Mesodermal cell (in vitro differentiated cells): ENCODE data around the gene MAMDC4. TPM values are rescaled to one million over a fixed set of nuclear protein-coding genes. Genes with fewer than 3 reads are reported as not detected.
"Not testable (repeated sequence)": the region's sequence is repeated elsewhere in the genome, so short reads cannot be mapped to it uniquely, and the experiment has no call there.

ENCODE experiments used
- H3K27ac ChIP-seq: 2 replicates; pipeline ENCODE4 v1.7.0; 2013; ENCODE audit warnings: mild to moderate bottlenecking, low read depth, low read length, moderate library complexity; ENCODE audit not compliant: severe bottlenecking
- H3K36me3 ChIP-seq: 2 replicates; pipeline ENCODE4 v1.7.1; 2013; ENCODE audit warnings: mild to moderate bottlenecking, low read length, moderate library complexity; ENCODE audit not compliant: control insufficient read depth, insufficient read depth
- H3K4me1 ChIP-seq: one replicate; pipeline ENCODE4 v1.7.1; 2013; ENCODE audit warnings: mild to moderate bottlenecking, low read length; ENCODE audit not compliant: insufficient read depth, control insufficient read depth, poor library complexity, severe bottlenecking
- H3K4me3 ChIP-seq: 2 replicates; pipeline ENCODE4 v1.7.0; 2013; ENCODE audit warnings: low read length, control low read depth, mild to moderate bottlenecking; ENCODE audit not compliant: insufficient read depth, poor library complexity, severe bottlenecking; ENCODE audit errors: extremely low read depth
- H3K9me3 ChIP-seq: 2 replicates; pipeline ENCODE4 v1.7.1; 2013; ENCODE audit warnings: mild to moderate bottlenecking, low read length, moderate library complexity; ENCODE audit not compliant: control insufficient read depth
- WGBS, 2 experiments: methylation state at CpG; one replicate each; pipeline ENCODE4 v1.1.5; 2013; ENCODE audit warnings: missing lambda C conversion rate in 2 of 2; ENCODE audit not compliant: insufficient coverage in 2 of 2; 5-methylcytosine and 5-hydroxymethylcytosine counted together
- polyA plus RNA-seq, 2 experiments: library from polyadenylated mRNA; stranded (reverse); fragments of 50-300 nt; gene quantifications; one replicate each; pipeline ENCODE4 v1.2.3, GENCODE V29; 2013

The MAMDC4 gene
- polyA plus RNA-seq (2013, experiment 1 of 2), result 10.9 TPM
- 9.7 TPM for polyA plus RNA-seq (2013, experiment 2 of 2)

DNA sequence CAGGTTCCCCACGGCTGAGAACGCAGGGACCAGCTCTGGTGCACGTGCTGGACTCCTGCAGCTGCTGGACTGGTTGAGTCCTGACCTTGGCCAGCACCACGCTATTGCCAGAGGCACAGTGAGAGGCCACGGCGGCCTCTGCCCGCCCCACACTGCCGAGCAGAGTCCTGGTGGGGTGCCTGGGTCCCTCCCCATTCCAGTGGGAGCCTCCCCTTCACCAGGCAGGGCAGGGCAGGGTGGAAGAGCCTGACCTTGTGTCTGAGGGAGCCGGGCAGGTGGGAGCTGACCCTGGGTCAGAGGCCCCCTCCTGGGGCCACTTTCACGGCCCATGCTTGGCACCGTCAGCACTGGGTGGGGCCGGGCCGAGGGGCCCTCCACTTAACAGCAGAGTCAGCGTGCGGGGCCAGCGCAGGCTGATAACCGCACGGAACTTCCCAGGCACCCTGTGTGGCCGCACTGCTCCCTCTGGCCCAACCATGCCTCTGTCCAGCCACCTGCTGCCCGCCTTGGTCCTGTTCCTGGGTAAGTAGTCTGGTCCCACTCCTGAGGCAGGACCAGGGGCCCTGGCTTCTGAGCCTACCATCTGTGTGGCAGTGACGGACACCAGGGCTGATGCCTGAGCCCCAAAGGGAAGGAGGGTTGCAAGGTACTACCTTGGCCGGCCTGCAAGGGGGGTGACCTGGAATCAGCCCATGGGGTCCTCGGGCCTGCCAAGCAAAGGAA lies at the start of gene MAMDC4:
TSS of gene MAMDC4 (plus strand) at position 406 of the 723 bp plus-strand sequence. CDS start at position 477, 71 bp downstream.
- no peaks in the 10 kb centered on the region for H3K9me3 ChIP-seq
- H3K36me3 ChIP-seq, result peaks cover 30% of the 10 kb centered on the region
- H3K4me1 ChIP-seq, result peaks cover 8% of the 10 kb centered on the region
- no peak within 1 kb of the TSS for H3K4me3 ChIP-seq
- H3K27ac ChIP-seq, result no peak within 1 kb of the TSS
- WGBS, 2 experiments, result 94 to 95% methylated on average over 21 to 23 of the region's 23 CpGs

DNA sequence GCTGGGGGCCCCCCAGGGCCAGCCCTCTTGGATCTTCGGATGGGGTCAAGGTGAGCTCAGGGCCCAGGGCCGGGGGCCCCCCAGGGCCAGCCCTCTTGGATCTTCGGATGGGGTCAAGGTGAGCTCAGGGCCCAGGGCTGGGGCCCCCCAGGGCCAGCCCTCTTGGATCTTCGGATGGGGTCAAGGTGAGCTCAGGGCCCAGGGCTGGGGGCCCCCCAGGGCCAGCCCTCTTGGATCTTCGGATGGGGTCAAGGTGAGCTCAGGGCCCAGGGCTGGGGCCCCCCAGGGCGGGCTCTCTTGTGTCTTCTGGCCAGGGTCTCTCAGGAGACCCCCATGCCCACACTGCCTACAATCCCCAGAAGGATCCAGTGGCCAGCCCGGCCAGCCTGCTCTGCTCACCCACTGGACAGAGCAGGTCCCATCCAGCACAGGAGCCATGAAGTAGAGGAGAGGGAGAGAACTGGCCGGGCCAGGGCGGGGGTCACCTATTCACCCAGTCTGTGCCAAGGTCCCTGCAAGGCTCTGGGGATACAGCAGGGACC lies 49.1 kb upstream of the MAMDC4 start:
- not testable (repeated sequence) for H3K27ac ChIP-seq, H3K4me3 ChIP-seq, H3K36me3 ChIP-seq, H3K9me3 ChIP-seq
- 98 to 100% methylated on average over 2 to 4 of the region's 9 CpGs for WGBS, 2 experiments
- peaks cover 18% of the 10 kb centered on the region for H3K4me1 ChIP-seq

DNA sequence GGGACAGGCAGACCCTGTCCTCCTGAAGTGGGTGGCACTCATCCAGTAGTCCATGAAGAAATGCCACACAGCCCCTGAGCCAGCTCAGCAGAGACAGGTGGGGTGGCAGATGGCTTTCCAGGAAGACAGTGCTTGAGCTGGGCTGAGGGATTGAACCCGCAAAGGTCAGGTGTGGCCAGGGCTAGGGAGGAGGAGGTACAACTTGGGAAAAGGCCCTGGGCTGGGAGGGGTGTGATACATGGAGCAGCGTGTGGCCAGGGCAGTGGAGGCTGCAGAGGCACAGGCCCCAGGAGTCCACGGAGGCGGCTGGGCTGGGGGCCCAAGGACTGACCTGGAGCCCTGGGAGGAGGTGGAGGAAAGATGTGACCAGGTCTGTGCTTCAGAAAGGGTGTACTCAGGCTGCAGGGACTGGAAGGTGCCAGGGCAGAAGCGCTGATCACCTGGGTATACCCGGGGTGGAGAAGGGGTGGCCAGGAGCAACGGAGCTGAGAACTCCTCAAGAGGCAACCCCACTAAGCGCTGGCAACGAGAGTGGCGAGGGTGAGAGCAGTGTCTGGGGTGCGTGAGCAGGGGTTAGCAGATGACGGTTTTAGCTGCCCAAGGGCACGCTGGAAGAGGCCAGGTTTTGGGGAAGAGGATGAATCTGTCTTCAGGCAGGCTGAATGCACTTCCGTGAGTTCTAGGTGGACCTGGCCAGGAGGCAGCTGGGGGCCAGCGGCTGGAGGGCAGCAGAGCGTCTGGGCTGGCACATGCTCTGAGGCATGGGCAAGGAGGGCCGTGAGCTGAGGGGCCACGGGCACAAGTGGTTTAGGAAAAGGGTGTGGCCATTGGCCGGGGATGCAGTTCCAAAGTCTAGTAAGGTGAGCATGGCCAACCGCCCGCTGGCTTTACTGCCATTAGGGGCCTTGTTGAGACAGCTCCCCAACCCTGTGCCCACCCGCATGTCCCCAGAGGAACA lies 48.3 kb upstream of the MAMDC4 start:
- Histone ChIP-seq H3K4me3 (no peak overlapping the region), H3K4me1 (peaks cover 18% of the 10 kb centered on the region), H3K36me3 (peaks cover 9% of the 10 kb centered on the region), H3K9me3 (no peaks in the 10 kb centered on the region), H3K27ac (no peak overlapping the region)
- 93 to 94% methylated on average over 22 of the region's 22 CpGs for WGBS, 2 experiments

DNA sequence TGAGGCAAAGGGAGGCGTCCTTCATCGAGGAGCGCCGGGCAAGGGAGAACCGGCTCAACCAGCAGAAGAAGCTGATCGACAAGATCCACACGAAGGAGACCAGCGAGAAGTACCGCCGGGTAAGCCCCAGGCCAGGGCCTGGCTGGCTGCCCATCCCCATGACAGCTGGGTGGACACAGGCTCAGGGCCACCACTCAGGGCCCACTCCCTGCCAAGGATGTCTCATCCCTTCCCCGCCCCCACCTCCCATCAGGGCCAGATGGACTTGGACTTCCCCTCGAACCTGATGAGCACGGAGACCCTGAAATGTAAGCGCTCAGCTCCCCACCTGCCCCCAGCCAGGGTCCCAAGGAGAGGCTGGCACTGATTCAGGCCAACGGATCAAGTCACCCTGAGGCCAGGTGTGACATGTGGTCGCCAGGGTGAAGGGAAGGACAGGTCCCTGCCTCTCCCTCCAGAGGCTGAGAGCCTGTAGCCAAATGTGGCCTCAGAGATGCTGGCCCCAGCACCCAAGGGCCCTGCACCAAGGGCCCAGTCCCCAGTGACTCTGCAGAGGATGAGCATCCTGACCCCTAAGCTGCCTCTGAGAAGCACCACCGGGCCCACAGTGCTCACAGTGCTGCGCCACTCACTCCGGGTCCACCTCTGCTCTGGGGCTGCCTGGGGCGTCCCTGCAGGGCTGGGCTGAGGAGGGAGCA lies 47.5 kb upstream of the MAMDC4 start:
- no peaks in the 10 kb centered on the region for H3K9me3 ChIP-seq
- no peak overlapping the region for H3K4me3 ChIP-seq
- H3K4me1 ChIP-seq, result peaks cover 24% of the 10 kb centered on the region
- H3K36me3 ChIP-seq, result peaks cover 11% of the 10 kb centered on the region
- no peak overlapping the region for H3K27ac ChIP-seq
- WGBS, 2 experiments, result 95% methylated on average over 20 of the region's 20 CpGs

DNA sequence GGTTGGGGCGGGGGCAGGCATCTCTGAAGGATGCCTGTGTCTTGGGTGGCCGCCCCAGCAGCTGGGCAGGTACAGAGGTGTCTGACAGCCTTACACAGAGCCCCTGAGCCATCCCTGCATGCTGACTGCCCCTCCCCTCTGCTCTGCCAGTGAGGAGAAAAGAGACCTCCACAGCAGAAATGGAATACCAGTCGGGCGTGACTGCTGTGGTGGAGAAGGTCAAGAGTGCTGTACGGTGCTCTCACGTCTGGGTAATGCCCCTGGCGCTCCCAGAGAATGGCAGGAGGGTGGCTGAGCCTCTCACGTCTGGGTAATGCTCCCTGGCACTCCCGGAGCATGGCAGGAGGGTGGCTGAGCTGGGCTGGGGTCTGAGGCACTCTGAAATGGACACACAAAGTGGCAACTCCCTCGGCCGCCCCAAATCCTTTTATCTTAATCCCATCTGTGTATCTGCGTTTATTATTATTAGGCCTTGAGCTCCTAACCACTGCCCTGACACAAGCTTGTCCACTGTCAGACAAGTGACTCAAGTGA lies 46.9 kb upstream of the MAMDC4 start:
- no peak overlapping the region for H3K4me3 ChIP-seq
- H3K36me3 ChIP-seq, result peaks cover 18% of the 10 kb centered on the region
- H3K9me3 ChIP-seq, result no peaks in the 10 kb centered on the region
- no peak overlapping the region for H3K27ac ChIP-seq
- peaks cover 30% of the 10 kb centered on the region for H3K4me1 ChIP-seq
- 93 to 95% methylated on average over 11 to 12 of the region's 12 CpGs for WGBS, 2 experiments

DNA sequence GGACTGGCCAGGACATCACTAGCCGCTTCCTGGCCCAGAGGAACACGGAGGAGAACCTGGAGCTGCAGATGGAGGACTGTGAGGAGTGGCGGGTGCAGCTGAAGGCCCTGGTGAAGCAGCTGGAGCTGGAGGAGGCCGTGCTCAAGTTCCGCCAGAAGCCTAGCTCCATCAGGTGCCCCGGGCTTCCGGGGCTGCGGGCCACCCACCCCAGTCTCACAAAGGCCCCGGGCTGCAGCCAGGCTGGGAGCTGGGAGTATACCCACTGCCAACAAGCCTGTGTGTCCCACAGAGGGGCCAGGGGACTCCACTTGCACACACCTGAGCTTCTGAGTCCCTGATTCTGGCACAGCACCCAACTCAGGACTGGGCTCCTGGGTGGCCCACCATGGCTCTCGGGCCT lies 46.1 kb upstream of the MAMDC4 start:
- peaks cover 25% of the 10 kb centered on the region for H3K4me1 ChIP-seq
- no peak overlapping the region for H3K27ac ChIP-seq
- H3K9me3 ChIP-seq, result no peaks in the 10 kb centered on the region
- WGBS, 2 experiments, result 91 to 100% methylated on average over 4 to 7 of the region's 10 CpGs
- peaks cover 25% of the 10 kb centered on the region for H3K36me3 ChIP-seq
- H3K4me3 ChIP-seq, result no peak overlapping the region

DNA sequence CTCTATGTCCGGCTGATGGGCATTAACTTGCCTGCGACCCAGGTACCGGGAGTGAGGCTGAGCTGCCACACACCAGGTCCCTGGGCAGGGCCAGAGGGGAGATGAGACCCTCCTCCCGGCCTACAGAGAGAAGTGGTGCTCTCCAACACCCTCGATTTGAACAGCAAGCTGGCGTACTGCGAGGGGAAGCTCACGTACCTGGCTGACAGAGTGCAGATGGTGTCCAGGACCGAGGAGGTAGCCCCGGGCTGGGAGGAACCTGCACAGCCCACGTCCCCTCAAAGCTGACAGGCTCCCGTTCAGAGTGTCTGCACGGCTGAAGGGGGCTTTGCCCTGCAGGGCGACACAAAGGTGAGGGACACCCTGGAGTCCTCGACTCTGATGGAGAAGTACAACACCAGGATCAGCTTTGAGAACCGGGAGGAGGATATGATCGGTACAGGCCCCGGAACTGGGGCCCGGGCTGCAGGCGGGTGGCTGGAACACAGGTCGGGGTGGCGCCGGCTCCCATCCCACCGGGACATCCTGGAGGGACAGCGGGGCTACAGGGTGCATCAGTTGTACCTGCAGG lies 45.4 kb upstream of the MAMDC4 start:
- Histone ChIP-seq H3K36me3 (peaks cover 32% of the 10 kb centered on the region), H3K4me3 (peak overlapping the region; percentile 57), H3K4me1 (peaks cover 24% of the 10 kb centered on the region), H3K27ac (no peak overlapping the region), H3K9me3 (no peaks in the 10 kb centered on the region)
- 88% methylated on average over 24 to 25 of the region's 25 CpGs for WGBS, 2 experiments

DNA sequence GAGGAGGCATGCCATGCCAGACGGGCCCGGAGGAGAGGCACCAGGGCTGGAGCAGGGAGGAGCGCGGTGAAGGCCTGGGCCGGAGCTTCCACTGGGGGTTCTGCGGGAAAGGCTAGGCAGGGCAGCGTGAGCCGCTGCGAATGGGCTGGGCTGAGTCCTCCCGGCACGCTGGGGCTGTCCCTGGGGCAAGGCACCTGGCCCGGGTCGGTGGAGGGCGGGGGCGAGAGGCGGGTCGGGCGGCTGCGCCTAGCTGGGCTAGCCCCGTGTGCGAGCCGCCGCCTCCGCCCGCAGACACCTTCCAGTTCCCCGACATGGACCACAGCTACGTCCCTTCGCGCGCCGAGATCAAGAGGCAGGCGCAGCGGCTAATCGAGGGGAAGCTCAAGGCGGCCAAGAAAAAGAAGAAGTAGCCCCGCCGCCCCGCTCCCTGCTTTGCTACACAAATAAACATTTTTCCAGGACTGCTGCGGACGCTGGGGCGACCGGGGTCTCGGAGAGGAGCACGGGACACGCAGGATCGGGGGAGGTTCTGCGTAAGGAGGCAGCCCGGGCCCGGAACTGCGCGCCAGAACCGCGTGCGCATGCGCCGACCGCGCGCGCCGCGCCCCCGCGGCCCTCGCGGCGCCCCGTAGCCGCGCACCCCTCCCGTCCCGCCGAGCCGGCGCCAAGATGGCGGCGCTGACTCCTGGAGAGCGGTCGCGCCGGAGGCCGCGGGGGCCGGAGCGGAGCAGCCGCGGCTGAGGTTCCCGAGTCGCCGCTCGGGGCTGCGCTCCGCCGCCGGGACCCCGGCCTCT lies 44.7 kb upstream of the MAMDC4 start, which contains the start of gene RABL6:
TSS of gene RABL6 (plus strand) at position 668 of the 794 bp plus-strand sequence. CDS start 249 bp downstream, outside the sequence.
- 1% methylated on average over 71 to 90 of the region's 96 CpGs for WGBS, 2 experiments
- Histone ChIP-seq H3K4me1 (peaks cover 24% of the 10 kb centered on the region), H3K4me3 (peak within 1 kb of the TSS; percentile 84), H3K9me3 (no peaks in the 10 kb centered on the region), H3K36me3 (peaks cover 37% of the 10 kb centered on the region), H3K27ac (peak within 1 kb of the TSS; percentile 66)

DNA sequence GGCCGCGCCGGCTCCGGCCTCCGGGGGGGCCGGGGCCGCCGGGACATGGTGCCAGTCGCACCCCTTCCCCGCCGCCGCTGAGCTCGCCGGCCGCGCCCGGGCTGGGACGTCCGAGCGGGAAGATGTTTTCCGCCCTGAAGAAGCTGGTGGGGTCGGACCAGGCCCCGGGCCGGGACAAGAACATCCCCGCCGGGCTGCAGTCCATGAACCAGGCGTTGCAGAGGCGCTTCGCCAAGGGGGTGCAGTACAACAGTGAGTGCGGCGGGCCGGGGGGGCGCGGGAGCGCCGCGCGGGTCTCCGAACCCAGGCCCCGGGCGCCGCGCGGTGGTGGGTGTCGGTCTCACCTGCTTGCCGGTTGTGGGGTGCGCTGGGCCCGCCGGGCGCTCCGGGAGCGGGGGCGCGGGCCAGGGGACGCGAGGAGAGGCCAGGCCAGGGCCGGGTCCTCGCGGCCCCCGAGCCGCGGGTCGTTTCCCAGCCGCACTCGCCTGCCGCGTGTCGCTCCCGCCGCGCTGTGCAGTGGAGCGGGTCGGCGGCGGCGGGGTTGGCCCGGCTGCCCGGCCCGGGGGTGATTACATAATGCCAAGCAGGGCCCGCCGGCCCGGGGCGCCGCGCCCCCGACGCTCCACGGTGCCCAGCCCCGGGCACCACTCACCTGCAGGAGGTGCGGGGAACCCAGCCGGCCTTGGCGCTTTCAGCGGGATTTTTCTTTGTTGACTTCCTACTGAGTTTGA lies 43.9 kb upstream of the MAMDC4 start:
- no peaks in the 10 kb centered on the region for H3K9me3 ChIP-seq
- peaks cover 24% of the 10 kb centered on the region for H3K4me1 ChIP-seq
- peak overlapping the region; percentile 64 for H3K27ac ChIP-seq
- H3K4me3 ChIP-seq, result peak overlapping the region; percentile 84
- 0% methylated on average over 76 to 78 of the region's 93 CpGs for WGBS, 2 experiments
- peaks cover 43% of the 10 kb centered on the region for H3K36me3 ChIP-seq
